Hindlimb muscle (tissue), 1 donor: ENCODE data around the gene OR52M1. TPM values are rescaled to one million over a fixed set of nuclear protein-coding genes. Genes with fewer than 3 reads are reported as not detected.
A peak's percentile ranks its signal among the peaks of the same experiment; 100 is the strongest.
"Not testable (repeated sequence)": the region's sequence is repeated elsewhere in the genome, so short reads cannot be mapped to it uniquely, and the experiment has no call there.

Source experiments
- DNase-seq: peaks from one replicate; pipeline ENCODE4 v3.0.0-alpha.2; 2013
- polyA plus RNA-seq: library from polyadenylated mRNA; unstranded; fragments of 120-200 nt; gene quantifications from one replicate; pipeline ENCODE4 v1.2.1, GENCODE V29; 2013; ENCODE audit not compliant: insufficient read length

The OR52M1 gene, protein sequence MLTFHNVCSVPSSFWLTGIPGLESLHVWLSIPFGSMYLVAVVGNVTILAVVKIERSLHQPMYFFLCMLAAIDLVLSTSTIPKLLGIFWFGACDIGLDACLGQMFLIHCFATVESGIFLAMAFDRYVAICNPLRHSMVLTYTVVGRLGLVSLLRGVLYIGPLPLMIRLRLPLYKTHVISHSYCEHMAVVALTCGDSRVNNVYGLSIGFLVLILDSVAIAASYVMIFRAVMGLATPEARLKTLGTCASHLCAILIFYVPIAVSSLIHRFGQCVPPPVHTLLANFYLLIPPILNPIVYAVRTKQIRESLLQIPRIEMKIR
- polyA plus RNA-seq = not detected

- no peak for DNase-seq
Measured at GRCh38 chr11:4544891-4545290, at the start of gene OR52M1. Gene OR52M1 (plus strand): TSS chr11:4545191. CDS start chr11:4545191, 0 bp downstream.

DNA sequence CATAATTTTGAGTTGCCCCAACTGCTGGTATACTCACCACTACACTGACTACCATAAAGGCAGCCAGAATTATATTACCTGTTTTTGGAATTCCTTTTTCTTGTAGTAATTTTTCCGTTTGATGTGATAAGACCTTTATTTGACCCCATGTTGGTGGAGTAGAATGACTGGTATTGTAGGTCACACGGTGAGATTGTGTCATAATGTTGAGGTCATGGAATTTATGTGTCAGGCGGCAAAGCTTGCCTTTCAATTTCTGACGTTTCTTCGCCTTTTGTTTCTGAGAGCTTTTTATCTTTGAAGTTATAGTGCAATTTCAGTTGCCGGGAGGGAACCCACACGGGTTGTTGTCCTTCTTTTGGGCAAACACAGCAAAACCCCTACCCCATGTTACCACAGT is 49.5 kb upstream of the OR52M1 start:
- DNase-seq = no peak

GRCh38 chr11:4495986-4496385 is 49.0 kb upstream of the OR52M1 start:
- no peak for DNase-seq

DNA sequence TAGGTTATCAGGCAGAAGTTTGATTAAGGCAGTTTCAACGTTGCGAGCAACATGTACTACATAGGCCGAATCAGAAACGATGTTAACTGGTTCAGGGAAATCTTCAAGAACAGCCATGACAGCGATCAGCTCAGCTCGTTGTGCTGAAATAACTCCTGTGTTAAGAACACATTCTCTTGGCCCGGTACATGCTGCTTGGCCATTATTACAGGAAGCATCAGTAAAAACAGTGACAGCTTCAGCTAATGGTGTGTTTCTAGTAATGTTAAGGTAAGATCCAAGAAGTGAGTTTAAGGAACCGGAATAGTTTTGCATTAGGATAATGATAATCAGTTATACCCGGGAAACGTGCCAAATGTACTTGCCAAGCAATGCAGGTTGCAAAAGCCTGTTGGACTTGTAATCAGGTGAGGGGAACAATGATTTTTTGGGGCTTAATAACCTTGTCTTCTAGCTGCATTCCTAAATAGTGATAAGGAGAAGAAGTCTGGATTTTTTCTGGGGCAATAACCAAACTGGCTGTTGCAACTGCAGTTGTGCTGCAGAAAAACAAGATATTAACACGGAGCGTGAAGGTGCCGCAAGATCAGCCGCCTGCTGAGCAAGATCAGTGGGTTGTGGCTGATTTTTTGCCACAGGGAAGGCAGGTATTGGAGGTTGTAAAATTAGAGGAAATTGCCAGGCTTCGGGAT is 48.3 kb upstream of the OR52M1 start:
- DNase-seq = no peak

DNA sequence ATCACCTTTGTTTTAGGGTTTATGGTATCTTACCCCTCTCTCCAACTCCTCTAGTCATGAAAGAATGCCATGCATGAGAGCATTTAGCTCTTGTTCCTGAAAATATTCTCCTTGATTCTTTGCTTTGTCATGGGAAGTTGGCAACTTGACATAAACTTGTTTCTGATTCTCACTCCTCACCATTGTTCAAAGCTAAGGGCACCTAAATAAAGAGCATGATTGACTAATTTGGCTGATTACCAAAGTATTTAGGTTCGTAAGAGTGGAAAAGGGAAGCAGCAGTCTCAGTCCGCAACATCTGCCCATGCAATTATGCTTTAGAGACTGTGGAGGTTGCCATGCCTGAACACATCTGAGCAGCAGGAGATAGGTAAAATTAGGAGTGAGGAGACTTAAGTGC is 36.1 kb upstream of the OR52M1 start:
- no peak for DNase-seq

DNA sequence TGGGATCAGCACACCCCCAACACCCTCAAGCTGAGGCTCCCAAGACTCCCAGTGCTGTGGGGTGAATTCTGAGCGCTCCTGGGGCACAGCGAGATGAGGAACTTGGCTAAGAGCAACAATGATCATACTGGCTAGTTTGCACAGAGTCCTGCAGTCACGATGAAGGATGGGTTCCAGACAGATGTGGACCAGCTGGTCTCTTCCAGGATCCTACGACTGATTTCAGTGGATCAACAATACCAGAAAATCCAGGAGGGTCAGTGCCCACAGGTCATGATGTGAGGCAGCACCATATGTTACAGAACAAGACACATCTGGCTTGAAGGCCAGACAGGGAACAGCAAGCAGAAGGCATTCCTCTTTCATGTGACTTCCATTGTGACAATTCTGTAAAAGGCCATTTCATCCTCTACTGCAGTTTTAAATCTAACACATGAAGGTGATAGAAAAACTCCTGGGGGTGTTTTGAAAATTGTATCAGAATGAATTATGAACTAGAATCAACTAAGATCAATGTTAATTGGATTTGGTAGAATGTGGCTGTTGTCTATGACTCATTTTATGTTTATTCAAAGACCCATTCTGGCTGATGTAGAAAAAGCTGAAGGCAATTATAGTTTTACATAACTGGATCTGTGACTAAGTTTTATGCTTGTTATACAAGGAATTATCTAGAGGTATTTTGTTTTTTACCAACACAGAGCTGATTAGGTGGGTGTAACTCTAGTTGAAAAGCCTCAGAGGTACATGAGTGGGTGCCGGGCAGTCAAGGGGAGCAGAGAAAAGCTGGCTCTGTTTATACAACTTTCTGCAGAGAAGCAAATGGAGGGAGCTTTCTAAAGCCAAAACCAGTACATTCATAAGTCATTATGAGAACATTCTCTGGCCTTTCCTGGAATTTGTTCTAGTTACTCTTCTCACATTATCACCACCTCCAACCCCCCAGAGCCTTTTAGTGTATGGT is 33.4 kb upstream of the OR52M1 start:
- no peak for DNase-seq

DNA sequence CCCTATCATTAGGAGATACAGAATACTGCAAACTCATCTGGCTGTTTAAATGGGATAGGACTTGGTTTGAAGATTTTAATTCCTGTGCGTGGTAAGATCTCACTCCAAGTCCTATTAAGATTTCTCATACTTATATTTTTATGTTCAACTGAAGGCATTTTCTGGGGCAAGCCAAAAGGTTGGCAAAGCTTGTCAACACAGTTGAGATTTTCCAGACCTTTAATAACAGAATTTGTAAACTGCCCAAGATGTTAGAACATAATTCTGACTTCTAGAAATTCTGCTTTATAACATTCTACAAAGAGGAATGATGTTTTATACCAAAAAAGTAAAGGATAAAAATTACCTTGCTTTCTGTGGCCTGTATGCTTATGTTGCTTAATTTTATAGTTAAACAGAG is 30.8 kb upstream of the OR52M1 start:
- no peak for DNase-seq

- no peak for DNase-seq
Measured at GRCh38 chr11:4522339-4522738, 22.7 kb upstream of the OR52M1 start.

DNA sequence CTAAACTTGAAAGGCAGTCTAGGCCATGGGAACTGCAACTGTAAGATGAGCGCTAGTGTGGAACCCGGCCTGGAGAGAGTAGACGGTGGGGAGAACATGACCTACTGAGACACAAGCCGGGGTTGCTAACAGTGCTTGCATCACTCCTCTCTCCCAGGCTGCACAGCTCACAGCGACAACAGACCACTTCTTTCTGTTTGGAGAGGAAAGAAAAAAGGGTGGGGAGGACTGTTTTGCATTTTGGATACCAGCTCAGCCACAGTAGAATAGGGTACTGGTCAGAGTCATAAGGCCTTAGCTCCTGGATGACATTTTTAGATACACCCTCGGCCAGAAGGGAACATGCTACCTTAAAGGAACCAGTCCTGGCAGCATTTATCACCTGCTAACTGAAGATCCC is 22.2 kb upstream of the OR52M1 start:
- DNase-seq = no peak

DNA sequence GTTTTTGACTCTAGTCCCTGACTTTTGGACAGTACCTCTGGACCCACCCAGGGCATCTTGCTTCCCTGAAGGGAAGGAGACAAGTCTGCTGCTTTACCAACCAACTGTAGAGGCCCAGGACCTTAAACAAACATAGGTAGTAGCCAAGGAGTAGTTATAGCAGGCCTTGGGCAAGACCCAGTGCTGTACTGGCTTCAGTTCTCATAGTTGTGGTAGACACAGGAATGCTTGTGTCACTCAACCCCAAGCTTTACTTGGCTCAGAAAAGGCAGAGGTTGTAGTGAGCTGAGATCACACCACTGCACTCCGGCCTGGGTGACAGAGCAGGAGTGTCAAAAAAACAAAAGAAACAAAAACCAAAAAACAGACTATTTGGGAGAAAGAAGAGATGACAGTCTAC is 21.3 kb upstream of the OR52M1 start:
- no peak for DNase-seq

DNA sequence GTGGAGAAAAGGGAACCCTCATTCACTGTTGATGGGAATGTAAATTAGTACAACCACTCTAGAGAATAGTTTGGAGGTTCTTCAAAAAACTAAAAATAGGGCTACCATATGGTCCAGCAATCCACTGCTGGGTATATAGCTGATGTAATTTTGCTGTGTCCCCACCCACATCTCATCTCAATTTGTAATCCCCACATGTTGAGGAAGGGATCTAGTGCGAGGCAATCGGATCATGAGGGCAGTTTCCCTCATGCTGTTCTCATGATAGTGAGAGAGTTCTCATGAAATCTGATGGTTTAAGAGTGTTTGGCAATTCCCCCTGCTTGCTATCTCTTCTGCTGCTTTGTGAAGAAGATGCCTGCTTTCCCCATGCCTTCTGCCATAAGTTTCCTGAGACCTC is 17.1 kb upstream of the OR52M1 start:
- no peak for DNase-seq

- DNase-seq = not testable (repeated sequence)
Measured at GRCh38 chr11:4531686-4532085, 13.3 kb upstream of the OR52M1 start.

GRCh38 chr11:4539603-4540219 is 5.3 kb upstream of the OR52M1 start:
- no peak for DNase-seq

- peak; percentile 7 for DNase-seq
Measured at GRCh38 chr11:4541071-4541470, 3.9 kb upstream of the OR52M1 start.

- DNase-seq = no peak
Measured at GRCh38 chr11:4543561-4543960, 1.4 kb upstream of the OR52M1 start.

DNA sequence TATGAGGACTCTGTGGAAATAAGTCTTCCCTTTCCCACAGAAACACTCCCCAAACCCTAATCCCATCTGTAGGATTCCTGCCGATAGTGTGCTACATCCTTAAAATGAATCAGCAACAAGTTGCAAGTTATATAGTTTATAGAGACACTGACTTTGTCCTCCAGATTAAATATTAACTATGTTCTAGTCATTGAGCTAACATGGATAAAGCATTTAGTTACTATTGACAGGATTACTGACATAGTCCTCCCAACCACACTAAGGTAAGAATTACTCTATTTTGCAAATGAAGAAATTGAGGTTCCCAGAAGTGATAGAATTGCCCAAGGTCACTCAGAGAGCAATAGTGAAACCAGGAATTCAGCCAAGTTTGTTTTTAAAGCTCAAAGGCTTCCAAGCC is 1.9 kb downstream of the OR52M1 start:
- no peak for DNase-seq

DNA sequence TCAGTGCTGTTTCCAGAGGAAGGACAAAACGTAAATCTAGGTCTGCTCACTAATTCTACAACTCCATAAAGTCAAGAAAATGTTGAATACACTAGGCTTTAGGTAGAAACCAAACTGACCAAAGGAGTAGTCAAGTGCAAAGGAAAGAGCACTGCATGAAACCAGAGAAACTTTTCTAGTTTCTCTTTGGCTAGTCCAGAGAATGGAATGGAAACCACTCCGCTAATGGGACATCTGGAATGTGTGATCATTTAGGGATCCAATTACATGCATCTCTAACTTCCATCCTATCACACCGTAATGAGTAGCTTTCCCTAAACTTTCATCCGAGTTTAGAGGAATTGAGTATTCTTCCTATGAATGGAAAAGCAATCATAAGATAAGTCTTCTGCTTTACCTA is 2.4 kb downstream of the OR52M1 start:
- DNase-seq = no peak

GRCh38 chr11:4551346-4551979 is 6.5 kb downstream of the OR52M1 start:
- DNase-seq = no peak

DNA sequence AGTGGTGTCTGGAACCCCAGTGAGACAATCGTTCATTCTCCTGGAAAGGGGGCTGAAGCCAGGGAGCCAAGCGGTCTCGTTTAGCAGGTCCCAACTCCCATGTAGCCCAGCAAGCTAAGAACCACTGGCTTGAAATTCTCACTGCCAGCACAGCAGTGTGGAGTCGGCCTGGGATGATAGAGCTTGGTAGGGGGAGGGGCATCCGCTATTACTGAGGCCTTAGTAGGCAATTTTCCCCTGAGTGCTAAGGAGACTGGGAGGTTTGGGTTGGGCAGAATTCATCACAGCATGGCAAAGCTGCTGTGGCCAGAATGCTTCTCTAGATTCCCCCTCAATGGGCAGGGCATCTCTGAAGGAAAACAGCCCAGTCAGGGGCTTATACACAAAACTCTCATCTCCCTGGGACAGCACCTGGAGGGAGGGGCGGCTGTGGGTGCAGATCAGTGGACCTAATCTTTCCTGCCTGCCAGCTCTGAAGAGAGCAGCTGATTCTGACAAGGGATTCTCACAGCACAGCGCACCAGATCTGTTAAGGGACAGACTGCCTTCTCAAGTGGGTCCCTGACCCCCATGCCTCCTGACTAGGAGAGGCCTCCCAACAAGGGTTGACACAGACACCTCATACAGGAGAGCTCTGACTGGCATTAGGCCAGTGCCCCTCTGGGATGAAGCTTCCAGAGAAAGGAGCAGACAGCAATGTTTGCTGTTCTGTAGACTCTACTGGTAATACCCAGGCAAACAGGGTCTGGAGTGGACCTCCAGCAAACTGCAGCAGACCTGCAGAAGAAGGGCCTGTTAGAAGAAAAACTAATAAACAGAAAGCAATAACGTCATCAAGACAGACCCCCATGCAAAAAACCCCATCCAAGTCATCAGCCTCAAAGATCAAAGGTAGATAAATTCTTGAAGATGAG is 14.8 kb downstream of the OR52M1 start:
- DNase-seq = no peak

GRCh38 chr11:4560467-4560866 is 15.5 kb downstream of the OR52M1 start:
- no peak for DNase-seq

- no peak for DNase-seq
Measured at GRCh38 chr11:4565371-4565770, 20.4 kb downstream of the OR52M1 start.
